ENCODE data around the gene PCNP.
"Not testable (repeated sequence)": the region's sequence is repeated elsewhere in the genome, so short reads cannot be mapped to it uniquely, and the experiment has no call there.

Gene PCNP

GRCh38 chr3:101611023-101611422 is 37.0 kb downstream of the PCNP start:
- H3K4me3 Mint-ChIP-seq = no peak overlapping the region
- no peaks in the 10 kb centered on the region for H3K36me3 Mint-ChIP-seq
- no peaks in the 10 kb centered on the region for H3K4me1 Mint-ChIP-seq
- no peaks in the 10 kb centered on the region for H3K9me3 Mint-ChIP-seq
- no peaks in the 10 kb centered on the region for H3K27me3 Mint-ChIP-seq
- H3K27ac Mint-ChIP-seq = no peak overlapping the region

- H3K27ac Mint-ChIP-seq, H3K27me3 Mint-ChIP-seq, H3K4me3 Mint-ChIP-seq, H3K9me3 Mint-ChIP-seq, H3K36me3 Mint-ChIP-seq, H3K4me1 Mint-ChIP-seq: not testable (repeated sequence)
Observed at GRCh38 chr3:101613014-101613413, 39.0 kb downstream of the PCNP start.

DNA sequence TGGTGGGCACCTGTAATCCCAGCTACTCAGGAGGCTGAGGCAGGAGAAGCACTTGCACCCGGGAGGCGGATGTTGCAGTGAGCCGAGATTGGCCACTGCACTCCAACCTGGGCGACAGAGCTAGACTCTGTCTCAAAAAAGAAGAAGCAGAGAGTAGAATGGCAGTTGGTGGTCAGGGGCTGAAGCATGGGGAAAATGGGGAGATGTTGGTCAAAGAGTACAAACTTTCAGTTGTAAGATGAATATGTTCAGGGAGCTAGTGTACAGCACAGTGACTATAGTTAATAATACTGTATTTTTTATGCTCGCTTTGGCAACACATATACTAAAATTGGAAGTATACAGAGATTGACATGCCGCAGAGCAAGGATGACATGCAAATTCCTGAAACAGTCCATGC is 41.5 kb downstream of the PCNP start:
- Mint-ChIP-seq H3K27me3 (no peaks in the 10 kb centered on the region), H3K27ac (no peak overlapping the region), H3K4me1 (no peaks in the 10 kb centered on the region), H3K9me3 (no peaks in the 10 kb centered on the region), H3K4me3 (no peak overlapping the region), H3K36me3 (no peaks in the 10 kb centered on the region)

DNA sequence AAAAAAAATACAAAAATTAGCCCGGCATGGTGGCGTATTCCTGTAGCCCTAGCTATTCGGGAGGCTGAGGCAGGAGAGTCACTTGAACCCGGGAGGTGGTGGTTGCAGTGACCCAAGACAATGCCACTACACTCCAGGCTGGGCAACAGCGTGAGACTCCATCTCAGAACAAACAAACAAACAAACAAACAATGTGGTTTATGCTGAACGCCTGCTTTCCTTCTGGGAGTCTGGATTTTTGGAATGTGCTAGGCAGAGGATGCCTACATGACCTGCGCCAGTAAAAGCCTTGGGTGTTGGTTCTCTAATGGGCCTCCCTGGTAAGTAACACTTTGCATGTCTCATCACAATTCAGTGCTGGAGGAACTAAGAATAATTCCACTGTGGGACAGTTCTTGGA is 43.5 kb downstream of the PCNP start:
- Mint-ChIP-seq H3K9me3 (no peaks in the 10 kb centered on the region), H3K27me3 (no peaks in the 10 kb centered on the region), H3K36me3 (no peaks in the 10 kb centered on the region), H3K4me3 (no peak overlapping the region), H3K27ac (no peak overlapping the region), H3K4me1 (no peaks in the 10 kb centered on the region)

DNA sequence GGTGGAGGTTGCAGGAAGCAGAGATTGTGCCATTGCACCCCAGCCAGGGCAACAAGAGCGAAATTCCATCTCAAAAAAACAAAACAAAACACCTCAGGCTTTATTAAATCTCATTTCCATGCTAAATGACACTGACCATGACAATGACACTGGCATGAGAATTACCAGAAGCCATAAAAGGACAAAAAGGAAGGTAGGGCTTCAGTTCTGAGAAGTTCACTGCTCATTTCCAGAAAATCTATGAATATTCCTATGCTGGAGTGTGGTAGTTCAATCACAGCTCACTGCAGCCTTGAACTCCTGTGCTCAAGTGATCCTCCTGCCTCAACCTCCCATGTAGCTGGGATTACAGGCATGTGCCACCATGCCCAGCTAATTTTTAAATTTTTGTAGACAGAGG is 44.7 kb downstream of the PCNP start:
- Mint-ChIP-seq H3K36me3 (no peaks in the 10 kb centered on the region), H3K4me1 (no peaks in the 10 kb centered on the region), H3K4me3 (no peak overlapping the region), H3K9me3 (no peaks in the 10 kb centered on the region), H3K27me3 (no peaks in the 10 kb centered on the region), H3K27ac (no peak overlapping the region)

GRCh38 chr3:101619734-101620133 is 45.8 kb downstream of the PCNP start:
- Mint-ChIP-seq H3K27ac (no peak overlapping the region), H3K4me1 (no peaks in the 10 kb centered on the region), H3K4me3 (no peak overlapping the region), H3K27me3 (no peaks in the 10 kb centered on the region), H3K9me3 (peaks cover under 1% of the 10 kb centered on the region), H3K36me3 (peaks cover under 1% of the 10 kb centered on the region)

- no peaks in the 10 kb centered on the region for H3K4me1 Mint-ChIP-seq
- peaks cover 6% of the 10 kb centered on the region for H3K9me3 Mint-ChIP-seq
- no peaks in the 10 kb centered on the region for H3K27me3 Mint-ChIP-seq
- H3K4me3 Mint-ChIP-seq = no peak overlapping the region
- no peak overlapping the region for H3K27ac Mint-ChIP-seq
- peaks cover 4% of the 10 kb centered on the region for H3K36me3 Mint-ChIP-seq
Observed at GRCh38 chr3:101623656-101624055, 49.7 kb downstream of the PCNP start.

DNA sequence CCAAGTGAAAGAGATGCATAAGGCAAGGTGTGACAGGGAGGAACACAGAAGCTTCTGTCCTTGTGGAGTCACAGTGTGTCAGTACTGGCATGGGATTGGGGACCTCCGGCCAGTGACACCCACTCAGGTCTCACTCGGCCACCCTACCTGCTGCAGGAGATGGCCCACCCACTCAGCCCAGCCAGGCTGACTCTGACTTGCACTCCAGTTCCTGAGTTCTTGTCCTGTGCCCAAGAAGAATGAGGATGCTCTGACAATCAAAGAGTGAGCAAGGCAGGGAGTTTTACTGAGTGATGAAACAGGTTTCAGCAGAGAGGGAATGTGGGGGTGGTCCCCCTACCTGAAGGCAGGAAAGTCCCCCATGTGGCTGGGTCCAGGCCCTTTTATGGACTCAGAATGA is 50.9 kb downstream of the PCNP start:
- peaks cover 6% of the 10 kb centered on the region for H3K36me3 Mint-ChIP-seq
- no peaks in the 10 kb centered on the region for H3K27me3 Mint-ChIP-seq
- H3K27ac Mint-ChIP-seq = no peak overlapping the region
- no peaks in the 10 kb centered on the region for H3K4me1 Mint-ChIP-seq
- H3K9me3 Mint-ChIP-seq = peaks cover 6% of the 10 kb centered on the region
- no peak overlapping the region for H3K4me3 Mint-ChIP-seq

DNA sequence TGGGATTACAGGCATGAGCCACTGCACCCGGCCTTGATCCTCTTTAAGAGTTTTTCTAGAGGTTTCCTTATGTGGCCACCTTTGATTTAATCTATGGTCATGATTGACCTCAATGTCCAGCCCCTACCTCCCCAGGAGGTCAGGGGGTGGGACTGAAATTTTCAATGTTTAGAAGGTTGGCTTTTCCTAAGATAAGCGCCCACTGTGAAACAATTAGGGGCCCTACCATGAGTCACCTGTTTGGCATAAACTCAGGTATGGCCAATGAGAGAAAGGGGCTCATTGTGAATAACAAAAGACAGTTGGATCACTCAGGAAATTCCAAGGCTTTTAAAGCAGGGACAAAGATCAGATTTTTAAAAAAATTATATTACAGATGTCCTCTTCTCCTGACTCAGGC is 51.9 kb downstream of the PCNP start:
- peaks cover 6% of the 10 kb centered on the region for H3K9me3 Mint-ChIP-seq
- no peaks in the 10 kb centered on the region for H3K4me1 Mint-ChIP-seq

DNA sequence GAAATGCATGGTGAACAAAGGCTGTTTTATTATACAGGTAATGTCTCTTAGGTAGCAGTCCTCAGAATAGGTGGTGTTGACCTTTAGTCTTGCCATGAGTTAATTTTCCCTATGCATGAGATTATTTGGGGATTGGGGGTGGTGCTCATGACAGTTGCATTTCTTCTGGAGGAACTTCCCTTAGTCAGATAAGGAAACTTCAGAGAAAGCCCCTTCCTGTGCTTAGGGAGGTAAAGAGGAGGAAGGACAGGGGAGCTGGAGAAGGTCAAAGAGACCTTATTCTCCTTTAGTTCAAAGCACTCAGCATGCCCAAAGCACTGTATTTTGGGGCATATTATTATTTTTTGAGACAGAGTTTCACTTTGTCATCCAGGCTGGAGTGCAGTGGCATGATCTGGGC is 55.2 kb downstream of the PCNP start:
- H3K27me3 Mint-ChIP-seq = no peaks in the 10 kb centered on the region
- H3K36me3 Mint-ChIP-seq = peaks cover 6% of the 10 kb centered on the region
- no peak overlapping the region for H3K4me3 Mint-ChIP-seq
- no peak overlapping the region for H3K27ac Mint-ChIP-seq
- H3K4me1 Mint-ChIP-seq = no peaks in the 10 kb centered on the region
- H3K9me3 Mint-ChIP-seq = peaks cover 6% of the 10 kb centered on the region

More for the DNA sequence above, 51.9 kb downstream of the PCNP start:
- Mint-ChIP-seq H3K27ac (no peak overlapping the region), H3K36me3 (peaks cover 6% of the 10 kb centered on the region), H3K4me3 (no peak overlapping the region), H3K27me3 (no peaks in the 10 kb centered on the region)

DNA sequence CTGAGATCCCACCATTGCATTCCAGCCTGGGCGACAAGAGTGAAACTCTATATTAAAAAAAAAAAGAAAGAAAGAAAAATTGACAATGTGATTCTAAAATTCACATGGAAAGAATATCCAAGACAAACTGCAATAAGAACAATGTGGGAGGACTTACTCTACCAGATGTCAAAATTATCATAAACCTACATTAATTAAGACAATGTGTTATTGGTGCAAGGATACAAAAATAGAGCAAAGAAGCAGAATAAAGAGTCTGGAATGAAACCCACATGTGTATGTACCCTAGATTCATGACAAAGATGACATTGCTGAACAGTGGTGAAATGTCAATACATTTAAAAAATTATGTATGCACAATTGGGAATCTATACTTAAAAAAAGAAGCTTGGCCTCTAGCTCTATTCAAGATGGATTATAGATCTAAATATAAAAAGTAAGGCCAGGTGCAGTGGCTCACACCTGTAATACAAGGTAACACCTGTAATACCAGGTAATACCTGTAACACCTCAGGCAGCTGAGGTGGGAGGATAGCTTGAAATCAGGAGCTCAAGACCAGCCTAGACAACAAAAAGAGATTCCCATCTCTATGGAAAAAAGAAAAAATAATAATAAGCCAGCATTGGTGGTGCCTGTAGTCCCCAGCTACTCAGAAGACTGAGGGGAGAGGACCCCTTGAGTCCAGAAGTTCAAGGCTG is 57.3 kb downstream of the PCNP start:
- no peaks in the 10 kb centered on the region for H3K4me1 Mint-ChIP-seq
- no peaks in the 10 kb centered on the region for H3K9me3 Mint-ChIP-seq
- H3K27ac Mint-ChIP-seq = no peak overlapping the region
- no peaks in the 10 kb centered on the region for H3K27me3 Mint-ChIP-seq
- H3K36me3 Mint-ChIP-seq = peaks cover 2% of the 10 kb centered on the region
- no peak overlapping the region for H3K4me3 Mint-ChIP-seq

- not testable (repeated sequence) for H3K4me3 Mint-ChIP-seq, H3K4me1 Mint-ChIP-seq, H3K9me3 Mint-ChIP-seq, H3K27me3 Mint-ChIP-seq, H3K36me3 Mint-ChIP-seq, H3K27ac Mint-ChIP-seq
Observed at GRCh38 chr3:101631959-101632358, 58.0 kb downstream of the PCNP start.

DNA sequence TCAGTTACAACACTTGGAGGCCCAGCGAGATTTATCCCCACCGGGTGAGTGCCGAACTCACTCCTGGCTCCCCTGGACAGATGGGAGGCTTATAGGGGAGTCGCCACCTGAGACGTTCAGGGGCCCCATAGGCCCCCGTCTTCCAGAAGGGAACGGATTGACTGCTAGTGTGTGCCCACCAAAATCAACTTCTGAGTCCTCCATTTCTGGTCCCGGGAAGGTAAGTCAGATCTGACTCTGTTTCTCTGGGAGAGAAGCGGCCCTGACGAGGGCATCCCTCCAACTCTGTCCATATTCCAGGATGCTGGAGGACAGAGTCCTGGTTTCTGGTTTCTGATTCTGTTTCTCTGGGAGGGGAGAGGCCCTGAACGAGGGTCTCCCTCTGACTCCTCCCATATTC is 58.6 kb downstream of the PCNP start:
- Mint-ChIP-seq H3K36me3 (peaks cover 2% of the 10 kb centered on the region), H3K9me3 (no peaks in the 10 kb centered on the region), H3K4me3 (no peak overlapping the region), H3K4me1 (no peaks in the 10 kb centered on the region), H3K27ac (no peak overlapping the region), H3K27me3 (no peaks in the 10 kb centered on the region)

- Mint-ChIP-seq H3K4me1 (no peaks in the 10 kb centered on the region), H3K9me3 (no peaks in the 10 kb centered on the region), H3K4me3 (no peak overlapping the region), H3K27ac (no peak overlapping the region), H3K27me3 (no peaks in the 10 kb centered on the region), H3K36me3 (peaks cover 2% of the 10 kb centered on the region)
Observed at GRCh38 chr3:101633186-101633585, 59.2 kb downstream of the PCNP start.

GRCh38 chr3:101634591-101635196 is 60.7 kb downstream of the PCNP start:
- Mint-ChIP-seq H3K4me1 (no peaks in the 10 kb centered on the region), H3K27me3 (no peaks in the 10 kb centered on the region), H3K9me3 (no peaks in the 10 kb centered on the region), H3K27ac (no peak overlapping the region), H3K36me3 (no peaks in the 10 kb centered on the region), H3K4me3 (no peak overlapping the region)

GRCh38 chr3:101635345-101635744 is 61.4 kb downstream of the PCNP start:
- H3K27me3 Mint-ChIP-seq = no peaks in the 10 kb centered on the region
- H3K4me3 Mint-ChIP-seq = no peak overlapping the region
- no peak overlapping the region for H3K27ac Mint-ChIP-seq
- no peaks in the 10 kb centered on the region for H3K36me3 Mint-ChIP-seq
- no peaks in the 10 kb centered on the region for H3K9me3 Mint-ChIP-seq
- H3K4me1 Mint-ChIP-seq = no peaks in the 10 kb centered on the region

Data from activated naive CD4-positive, alpha-beta T cell treated with anti-CD3 and anti-CD28 coated beads, Interleukin-2, amount 50 U/mL, for 24 hours (primary cell).